Neural progenitor cell (in vitro differentiated cells): ENCODE results near the gene ITPR2. TPM values are rescaled to one million over a fixed set of nuclear protein-coding genes. Genes with fewer than 3 reads are reported as not detected.

Source experiments
- DNase-seq: peaks from one replicate; pipeline ENCODE4 v3.0.0-alpha.2; 2016; ENCODE audit warnings: low spot score
- H2AFZ ChIP-seq: fragments of 200-600 bp; sonication (generic); replicated peaks from 2 replicates; pipeline ENCODE4 v1.6.1; 2016; ENCODE audit warnings: antibody characterized with exemption
- H3F3A ChIP-seq: fragments of 200-600 bp; sonication (generic); 2 replicates; pipeline ENCODE4 v1.6.1; 2016; ENCODE audit warnings: antibody characterized with exemption, low read depth
- H3K27ac ChIP-seq: fragments of 200-600 bp; sonication (generic); 2 replicates; pipeline ENCODE4 v1.5.1; 2016; ENCODE audit warnings: mild to moderate bottlenecking
- H3K27me3 ChIP-seq: fragments of 200-600 bp; sonication (generic); 2 replicates; pipeline ENCODE4 v1.6.1; 2016; ENCODE audit warnings: mild to moderate bottlenecking, moderate library complexity
- H3K36me3 ChIP-seq: fragments of 200-600 bp; sonication (generic); 2 replicates; pipeline ENCODE4 v1.5.1; 2016
- H3K4me1 ChIP-seq: fragments of 200-600 bp; sonication (generic); 2 replicates; pipeline ENCODE4 v1.6.1; 2016; ENCODE audit warnings: mixed run types
- H3K4me2 ChIP-seq: fragments of 200-600 bp; sonication (generic); 2 replicates; pipeline ENCODE4 v1.6.1; 2016
- H3K4me3 ChIP-seq: fragments of 200-600 bp; sonication (generic); 2 replicates; pipeline ENCODE4 v1.5.1; 2016
- H3K79me2 ChIP-seq: fragments of 200-600 bp; sonication (generic); 2 replicates; pipeline ENCODE4 v1.6.1; 2016; ENCODE audit warnings: low read depth
- H3K9ac ChIP-seq: fragments of 200-600 bp; sonication (generic); 2 replicates; pipeline ENCODE4 v1.6.1; 2016
- H3K9me3 ChIP-seq: fragments of 200-600 bp; sonication (generic); 2 replicates; pipeline ENCODE4 v1.5.1; 2016; ENCODE audit warnings: low read depth
- H4K20me1 ChIP-seq: fragments of 200-600 bp; sonication (generic); 2 replicates; pipeline ENCODE4 v1.6.1; 2016; ENCODE audit warnings: low read depth
- H3K27ac Mint-ChIP-seq: 3 replicates; pipeline ENCODE4 v1.8.0; 2021; ENCODE audit warnings: mixed read lengths
- H3K27me3 Mint-ChIP-seq: 2 replicates; pipeline ENCODE4 v1.8.0; 2022; ENCODE audit warnings: low read depth, mild to moderate bottlenecking, inconsistent platforms, moderate library complexity, mixed read lengths; ENCODE audit not compliant: insufficient read depth
- H3K36me3 Mint-ChIP-seq: 3 replicates; pipeline ENCODE4 v1.8.0; 2021; ENCODE audit warnings: mixed read lengths
- H3K4me1 Mint-ChIP-seq: 3 replicates; pipeline ENCODE4 v1.8.0; 2021; ENCODE audit warnings: mixed read lengths
- H3K4me3 Mint-ChIP-seq: 3 replicates; pipeline ENCODE4 v1.8.0; 2021; ENCODE audit warnings: mild to moderate bottlenecking, moderate library complexity, mixed read lengths
- H3K9me3 Mint-ChIP-seq: 3 replicates; pipeline ENCODE4 v1.8.0; 2020; ENCODE audit warnings: mixed read lengths
- CTCF ChIP-seq: fragments of 200-600 bp; sonication (generic); IDR thresholded peaks from 2 replicates; pipeline ENCODE4 v1.5.1; 2017; ENCODE audit warnings: antibody characterized with exemption, mild to moderate bottlenecking
- EZH2 ChIP-seq: fragments of 200-600 bp; sonication (generic); IDR thresholded peaks from 2 replicates; pipeline ENCODE4 v1.6.1; 2017; ENCODE audit warnings: antibody characterized with exemption, mild to moderate bottlenecking, moderate library complexity
- EZH2phosphoT487 ChIP-seq: fragments of 200-600 bp; sonication (generic); IDR thresholded peaks from 2 replicates; pipeline ENCODE4 v1.6.1; 2017; ENCODE audit warnings: antibody characterized with exemption
- total RNA-seq: library from RNA; depleted of rRNA; stranded (reverse); fragments of >200 nt; gene quantifications from 2 replicates; pipeline ENCODE4 v1.2.3, GENCODE V29; 2015; ENCODE audit warnings: low replicate concordance

Gene ITPR2
- total RNA-seq, 1 donor from 2014 or later: 11.4 TPM

DNA sequence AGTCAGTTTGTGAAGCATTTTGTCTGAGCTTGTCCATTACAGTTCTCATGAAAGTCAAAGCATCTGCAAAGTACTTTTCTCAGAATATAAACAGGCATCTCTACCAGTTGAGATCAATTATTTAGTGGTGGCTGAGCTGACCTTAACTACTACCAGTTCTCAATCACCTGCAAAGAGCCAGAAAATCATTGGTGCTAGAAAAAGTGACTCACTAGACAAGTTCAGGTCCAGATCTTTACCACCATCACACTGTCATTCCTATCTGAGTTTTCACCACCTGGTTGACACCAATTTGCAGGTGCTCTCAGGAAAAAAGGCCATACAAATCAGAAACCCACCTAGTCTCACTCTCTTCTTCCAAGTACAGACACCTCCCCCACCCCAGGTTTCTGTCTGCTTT is 33.3 kb downstream of the ITPR2 start:
- Histone ChIP-seq H3K4me3 (no peak overlapping the region), H2AFZ (no peak overlapping the region), H3K27me3 (no peaks in the 10 kb centered on the region), H4K20me1 (no peaks in the 10 kb centered on the region), H3F3A (no peaks in the 10 kb centered on the region), H3K4me1 (no peaks in the 10 kb centered on the region), H3K4me2 (no peak overlapping the region), H3K79me2 (no peaks in the 10 kb centered on the region), H3K36me3 (no peaks in the 10 kb centered on the region), H3K9me3 (no peaks in the 10 kb centered on the region), H3K9ac (no peak overlapping the region), H3K27ac (no peak overlapping the region)
- TF ChIP-seq EZH2phosphoT487 (no peak), CTCF (no peak), EZH2 (no peak)
- Mint-ChIP-seq H3K9me3 (no peaks in the 10 kb centered on the region), H3K27me3 (no peaks in the 10 kb centered on the region), H3K27ac (no peak overlapping the region), H3K36me3 (no peaks in the 10 kb centered on the region), H3K4me1 (no peaks in the 10 kb centered on the region), H3K4me3 (no peak overlapping the region)
- DNase-seq: no peak

DNA sequence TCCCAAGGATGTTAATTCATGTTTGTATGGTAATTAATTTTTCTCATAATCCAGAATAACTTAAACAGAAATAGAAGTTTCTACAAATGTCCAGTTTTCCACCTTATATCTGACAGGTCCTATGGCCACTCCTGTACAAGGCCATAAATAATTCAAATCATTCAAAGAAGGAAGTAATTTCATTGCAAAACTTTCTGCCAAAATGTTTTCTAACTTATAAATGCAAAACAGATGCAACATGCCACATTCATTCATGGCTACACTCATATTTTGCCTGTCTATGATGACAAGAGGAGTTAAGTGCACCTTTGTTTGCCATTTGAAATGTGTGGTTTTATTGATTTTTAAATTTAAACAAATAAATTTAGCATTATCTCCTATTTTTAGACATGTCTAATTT is 34.4 kb downstream of the ITPR2 start:
- no peaks in the 10 kb centered on the region for H3K79me2 ChIP-seq
- no peaks in the 10 kb centered on the region for H3K36me3 ChIP-seq
- no peaks in the 10 kb centered on the region for H3K27me3 ChIP-seq
- Mint-ChIP-seq H3K4me1 (no peaks in the 10 kb centered on the region), H3K9me3 (no peaks in the 10 kb centered on the region), H3K27ac (no peak overlapping the region), H3K36me3 (no peaks in the 10 kb centered on the region), H3K27me3 (no peaks in the 10 kb centered on the region), H3K4me3 (no peak overlapping the region)
- H4K20me1 ChIP-seq: no peaks in the 10 kb centered on the region
- DNase-seq: no peak
- H3F3A ChIP-seq: no peaks in the 10 kb centered on the region
- H3K9ac ChIP-seq: no peak overlapping the region
- no peak for TF ChIP-seq EZH2phosphoT487
- TF ChIP-seq EZH2: no peak
- TF ChIP-seq CTCF: no peak
- no peak overlapping the region for H3K4me2 ChIP-seq
- H3K4me1 ChIP-seq: no peaks in the 10 kb centered on the region
- no peak overlapping the region for H2AFZ ChIP-seq
- H3K27ac ChIP-seq: no peak overlapping the region
- no peak overlapping the region for H3K4me3 ChIP-seq
- H3K9me3 ChIP-seq: no peaks in the 10 kb centered on the region

GRCh38 chr12:26798023-26798422 is 35.0 kb downstream of the ITPR2 start:
- Histone ChIP-seq H3F3A (no peaks in the 10 kb centered on the region), H3K9ac (no peak overlapping the region), H3K4me2 (no peak overlapping the region), H3K9me3 (no peaks in the 10 kb centered on the region), H3K4me3 (no peak overlapping the region), H3K79me2 (no peaks in the 10 kb centered on the region), H2AFZ (no peak overlapping the region), H3K27me3 (no peaks in the 10 kb centered on the region), H3K36me3 (no peaks in the 10 kb centered on the region), H3K4me1 (no peaks in the 10 kb centered on the region), H3K27ac (no peak overlapping the region), H4K20me1 (no peaks in the 10 kb centered on the region)
- H3K9me3 Mint-ChIP-seq: no peaks in the 10 kb centered on the region
- TF ChIP-seq EZH2phosphoT487 (no peak), EZH2 (no peak), CTCF (no peak)
- H3K4me3 Mint-ChIP-seq: no peak overlapping the region
- H3K4me1 Mint-ChIP-seq: no peaks in the 10 kb centered on the region
- no peaks in the 10 kb centered on the region for H3K36me3 Mint-ChIP-seq
- DNase-seq: no peak
- H3K27me3 Mint-ChIP-seq: no peaks in the 10 kb centered on the region
- H3K27ac Mint-ChIP-seq: no peak overlapping the region

- Histone ChIP-seq H3K4me3 (no peak overlapping the region), H3K27ac (no peak overlapping the region), H3K79me2 (no peaks in the 10 kb centered on the region), H2AFZ (no peak overlapping the region), H3K9me3 (no peaks in the 10 kb centered on the region), H3F3A (no peaks in the 10 kb centered on the region), H3K4me1 (no peaks in the 10 kb centered on the region), H4K20me1 (no peaks in the 10 kb centered on the region), H3K36me3 (no peaks in the 10 kb centered on the region), H3K9ac (no peak overlapping the region), H3K4me2 (no peak overlapping the region), H3K27me3 (no peaks in the 10 kb centered on the region)
- Mint-ChIP-seq H3K27me3 (no peaks in the 10 kb centered on the region), H3K36me3 (no peaks in the 10 kb centered on the region), H3K4me3 (no peak overlapping the region), H3K4me1 (no peaks in the 10 kb centered on the region), H3K9me3 (no peaks in the 10 kb centered on the region), H3K27ac (no peak overlapping the region)
- no peak for DNase-seq
- TF ChIP-seq EZH2phosphoT487: no peak
- TF ChIP-seq CTCF: no peak
- TF ChIP-seq EZH2: no peak
Observed at GRCh38 chr12:26795910-26796309, 37.1 kb downstream of the ITPR2 start.
